Central memory CD8-positive, alpha-beta T cell (primary cell): ENCODE results near the gene DNAH7.
"Not testable (repeated sequence)": the region's sequence is repeated elsewhere in the genome, so short reads cannot be mapped to it uniquely, and the experiment has no call there.

Experiments used
- ATAC-seq: fragments of 150-1000 bp; cut with Tn5 transposase; replicated peaks from 2 replicates; pipeline ENCODE4 v1.10.0; 2022; ENCODE audit warnings: mild to moderate bottlenecking, moderate FRiP score, moderate number of reproducible peaks; ENCODE audit not compliant: poor library complexity, severe bottlenecking; ENCODE audit errors: extremely low read depth
- DNase-seq, 2 donors: peaks; one replicate each; pipeline ENCODE4 v3.0.0; 2021; ENCODE audit warnings: low spot score in 2 of 2
- H3K27ac Mint-ChIP-seq: one replicate; pipeline ENCODE4 v1.8.0; 2022; ENCODE audit warnings: low read depth, mild to moderate bottlenecking, moderate library complexity, mixed read lengths
- H3K27me3 Mint-ChIP-seq: one replicate; pipeline ENCODE4 v1.8.0; 2022; ENCODE audit warnings: mixed read lengths
- H3K36me3 Mint-ChIP-seq: one replicate; pipeline ENCODE4 v1.8.0; 2022; ENCODE audit warnings: mild to moderate bottlenecking, moderate library complexity, mixed read lengths; ENCODE audit not compliant: insufficient read depth
- H3K4me1 Mint-ChIP-seq: one replicate; pipeline ENCODE4 v1.8.0; 2022; ENCODE audit warnings: mixed read lengths
- H3K4me3 Mint-ChIP-seq: one replicate; pipeline ENCODE4 v1.8.0; 2022; ENCODE audit warnings: mild to moderate bottlenecking, moderate library complexity, mixed read lengths
- H3K9me3 Mint-ChIP-seq: one replicate; pipeline ENCODE4 v1.8.0; 2022; ENCODE audit warnings: mixed read lengths

Gene DNAH7

DNA sequence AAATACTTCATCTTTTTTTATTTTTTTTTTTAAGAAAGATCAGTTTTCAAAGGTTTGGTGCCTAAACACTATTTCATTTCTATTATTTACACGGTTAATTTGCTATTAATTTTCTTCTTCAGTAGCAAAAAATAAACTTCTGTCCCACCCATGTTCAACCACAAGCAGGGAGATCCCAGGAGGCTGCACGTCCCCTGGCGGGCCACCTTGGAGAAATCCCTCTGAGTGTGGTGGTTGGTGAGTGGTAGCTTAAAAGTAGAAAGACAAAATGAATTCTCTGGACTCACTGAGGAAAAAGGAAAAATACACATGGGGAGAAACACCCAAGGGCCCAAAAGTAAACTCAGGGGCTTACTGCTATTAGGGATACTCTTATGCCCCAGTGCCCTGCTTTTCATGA is 143.5 kb downstream of the DNAH7 start:
- no peak for ATAC-seq
- H3K36me3 Mint-ChIP-seq = no peaks in the 10 kb centered on the region

DNA sequence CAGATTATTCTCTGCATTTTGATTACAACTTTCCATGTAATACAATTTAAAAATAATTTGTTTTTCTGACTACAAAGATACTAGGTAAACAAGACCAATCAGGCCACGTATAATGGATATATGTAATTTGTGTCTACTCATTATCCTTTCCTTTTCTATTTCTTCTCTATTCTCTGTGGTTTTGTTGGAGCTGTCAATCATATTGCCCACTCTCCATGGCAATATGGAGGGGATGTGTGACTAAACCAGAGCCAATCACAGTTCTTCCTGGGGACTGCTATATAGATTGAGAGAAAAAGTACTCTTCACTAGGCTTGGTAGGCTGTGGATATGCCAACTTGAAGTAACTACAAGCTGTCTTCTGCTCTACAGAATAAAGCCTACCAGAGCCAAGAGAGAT is 144.7 kb downstream of the DNAH7 start:
- no peaks in the 10 kb centered on the region for H3K36me3 Mint-ChIP-seq
- peaks cover 7% of the 10 kb centered on the region for H3K27me3 Mint-ChIP-seq
- H3K4me1 Mint-ChIP-seq = no peaks in the 10 kb centered on the region
- no peak overlapping the region for H3K27ac Mint-ChIP-seq
- ATAC-seq (no peak), DNase-seq (no peak)
- H3K4me3 Mint-ChIP-seq = no peak overlapping the region
- H3K9me3 Mint-ChIP-seq = no peaks in the 10 kb centered on the region

More for the DNA sequence above, 143.5 kb downstream of the DNAH7 start:
- DNase-seq = no peak
- H3K27ac Mint-ChIP-seq = no peak overlapping the region
- H3K4me3 Mint-ChIP-seq = no peak overlapping the region
- H3K27me3 Mint-ChIP-seq = peaks cover 12% of the 10 kb centered on the region
- no peaks in the 10 kb centered on the region for H3K9me3 Mint-ChIP-seq
- H3K4me1 Mint-ChIP-seq = no peaks in the 10 kb centered on the region

DNA sequence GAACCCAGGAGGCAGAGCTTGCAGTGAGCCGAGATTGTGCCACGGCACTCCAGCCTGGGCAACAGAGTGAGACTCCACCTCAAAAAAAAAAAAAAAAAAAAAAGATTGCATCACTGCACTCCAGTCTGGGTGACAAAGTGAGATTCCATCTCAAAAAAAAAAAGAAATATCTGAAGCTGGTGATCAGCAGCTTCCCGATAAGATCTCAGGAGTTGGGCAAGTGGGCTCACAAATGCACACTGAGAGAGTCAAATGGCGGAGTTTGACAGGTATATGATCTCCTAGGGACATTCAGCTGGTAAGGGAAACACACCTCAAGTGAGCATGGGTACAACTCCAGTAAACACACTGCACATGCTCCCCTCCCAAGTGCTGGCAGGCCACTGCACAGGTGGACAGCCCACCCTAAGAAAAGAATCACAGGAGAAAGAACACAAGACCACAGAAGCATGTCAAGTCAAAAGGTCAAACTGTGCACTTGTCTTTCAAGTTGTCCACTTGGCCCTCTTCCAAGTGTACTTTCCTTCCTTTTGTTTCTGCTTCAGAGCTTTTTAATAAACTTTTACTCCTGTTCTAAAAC is 151.5 kb downstream of the DNAH7 start:
- ATAC-seq, H3K4me1 Mint-ChIP-seq, H3K27ac Mint-ChIP-seq, H3K4me3 Mint-ChIP-seq, DNase-seq, H3K9me3 Mint-ChIP-seq, H3K36me3 Mint-ChIP-seq: not testable (repeated sequence)
- H3K27me3 Mint-ChIP-seq = peaks cover 18% of the 10 kb centered on the region

DNA sequence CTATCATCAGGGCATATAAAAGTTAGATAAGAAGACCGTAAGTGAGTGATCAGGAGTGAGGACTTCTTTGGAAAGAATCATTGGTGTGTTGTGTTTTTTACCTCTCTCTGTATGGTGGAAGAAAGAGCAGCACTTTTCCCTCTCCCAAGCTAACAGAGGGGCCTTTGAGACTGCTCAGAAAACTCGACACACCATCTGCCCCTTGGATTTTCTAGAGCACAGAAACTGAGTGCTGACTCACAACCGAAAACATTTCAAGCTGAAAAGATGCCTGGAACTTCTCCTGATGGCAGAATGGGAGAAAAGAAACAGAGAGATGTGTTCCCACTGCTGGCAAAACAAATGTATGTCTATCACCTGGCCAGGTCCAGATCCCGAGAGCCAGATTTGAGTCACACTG is 156.6 kb downstream of the DNAH7 start:
- Mint-ChIP-seq H3K4me1 (no peaks in the 10 kb centered on the region), H3K4me3 (no peak overlapping the region), H3K36me3 (no peaks in the 10 kb centered on the region), H3K9me3 (no peaks in the 10 kb centered on the region), H3K27me3 (peaks cover 25% of the 10 kb centered on the region), H3K27ac (no peak overlapping the region)
- no peak for ATAC-seq
- no peak for DNase-seq

DNA sequence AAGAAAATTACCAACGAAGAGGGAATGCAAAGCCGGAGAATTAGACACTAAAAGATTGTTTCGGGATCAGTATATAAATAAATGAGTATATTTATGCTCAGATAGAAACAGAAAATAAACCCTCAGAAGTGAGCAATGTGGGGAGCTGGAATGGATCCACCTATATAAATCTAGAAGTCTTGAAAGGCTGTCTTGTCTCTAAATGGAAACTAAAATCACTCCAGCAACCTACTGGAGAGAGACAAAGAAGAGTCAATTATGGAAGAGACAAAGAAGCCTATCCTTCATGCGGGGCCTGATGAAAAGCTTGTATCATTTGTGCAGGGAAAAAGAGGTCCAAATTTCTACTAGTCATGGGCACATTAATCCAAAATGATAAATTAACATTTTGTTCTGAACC is 158.1 kb downstream of the DNAH7 start:
- no peak for DNase-seq
- Mint-ChIP-seq H3K4me1 (no peaks in the 10 kb centered on the region), H3K9me3 (no peaks in the 10 kb centered on the region), H3K4me3 (no peak overlapping the region), H3K27me3 (peaks cover 25% of the 10 kb centered on the region), H3K36me3 (no peaks in the 10 kb centered on the region), H3K27ac (no peak overlapping the region)
- ATAC-seq = no peak

DNA sequence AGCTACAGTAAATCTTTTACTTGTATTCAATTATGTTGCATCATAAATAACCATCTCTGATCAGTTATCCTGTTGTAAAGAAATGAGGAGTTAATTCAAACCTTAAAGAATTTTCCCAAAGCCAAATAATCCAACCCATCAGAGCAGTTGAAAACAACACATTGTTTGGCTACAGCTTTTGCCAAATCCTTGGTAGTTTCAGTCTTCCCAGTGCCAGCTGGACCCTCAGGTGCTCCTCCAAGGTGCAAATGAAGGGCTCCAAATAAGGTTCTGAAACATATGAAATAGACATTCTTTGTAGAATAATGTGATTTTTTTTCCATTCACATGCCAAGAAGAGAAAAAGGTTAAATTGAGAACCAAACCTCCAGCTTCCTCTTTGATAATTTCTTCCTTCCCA is 158.7 kb downstream of the DNAH7 start:
- no peak for ATAC-seq
- Mint-ChIP-seq H3K36me3 (no peaks in the 10 kb centered on the region), H3K4me1 (no peaks in the 10 kb centered on the region), H3K9me3 (no peaks in the 10 kb centered on the region), H3K27ac (no peak overlapping the region), H3K4me3 (no peak overlapping the region), H3K27me3 (peaks cover 32% of the 10 kb centered on the region)
- DNase-seq = no peak

DNA sequence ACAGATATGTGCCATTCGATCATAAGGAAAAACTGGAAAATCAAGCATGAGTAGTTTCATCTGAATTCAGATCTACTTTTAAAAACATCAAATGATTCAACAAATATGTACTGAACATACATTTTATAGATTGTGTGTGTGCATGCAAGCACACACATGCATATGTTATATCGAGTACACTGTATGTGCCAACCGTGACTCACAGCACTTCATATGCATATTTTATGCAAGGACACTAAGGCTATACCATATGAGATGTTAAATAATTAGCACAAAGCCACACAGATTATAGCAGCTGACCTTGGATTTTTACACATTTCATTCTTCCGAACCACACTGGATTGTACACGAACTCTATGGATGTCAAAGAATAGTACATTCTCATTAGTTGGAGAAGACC is 161.2 kb downstream of the DNAH7 start:
- no peak overlapping the region for H3K27ac Mint-ChIP-seq
- DNase-seq (no peak), ATAC-seq (no peak)
- H3K9me3 Mint-ChIP-seq = no peaks in the 10 kb centered on the region
- no peak overlapping the region for H3K4me3 Mint-ChIP-seq
- H3K27me3 Mint-ChIP-seq = peaks cover 28% of the 10 kb centered on the region
- H3K36me3 Mint-ChIP-seq = no peaks in the 10 kb centered on the region
- H3K4me1 Mint-ChIP-seq = no peaks in the 10 kb centered on the region

DNA sequence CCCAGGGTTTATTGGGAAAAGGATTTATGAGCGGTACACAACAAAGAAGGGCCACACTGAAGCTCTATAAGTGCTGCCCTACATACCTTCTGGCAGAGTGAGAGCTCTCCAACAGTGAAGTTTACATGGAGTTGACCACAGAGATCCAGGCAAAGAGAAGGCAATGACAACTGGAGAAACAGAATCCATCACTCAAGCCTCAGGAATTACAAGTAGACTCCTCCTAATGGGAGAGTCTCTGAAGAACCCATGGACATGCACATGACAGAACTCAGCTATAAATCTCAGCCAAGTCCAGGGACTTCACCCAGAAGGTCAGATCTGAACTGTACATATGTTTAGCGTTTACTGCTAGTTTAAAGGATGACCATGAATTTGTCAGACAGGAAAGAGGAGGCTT is 164.7 kb downstream of the DNAH7 start:
- Mint-ChIP-seq H3K4me3 (no peak overlapping the region), H3K9me3 (no peaks in the 10 kb centered on the region), H3K4me1 (no peaks in the 10 kb centered on the region), H3K27me3 (peaks cover 32% of the 10 kb centered on the region), H3K27ac (no peak overlapping the region), H3K36me3 (no peaks in the 10 kb centered on the region)
- DNase-seq (no peak), ATAC-seq (no peak)

DNA sequence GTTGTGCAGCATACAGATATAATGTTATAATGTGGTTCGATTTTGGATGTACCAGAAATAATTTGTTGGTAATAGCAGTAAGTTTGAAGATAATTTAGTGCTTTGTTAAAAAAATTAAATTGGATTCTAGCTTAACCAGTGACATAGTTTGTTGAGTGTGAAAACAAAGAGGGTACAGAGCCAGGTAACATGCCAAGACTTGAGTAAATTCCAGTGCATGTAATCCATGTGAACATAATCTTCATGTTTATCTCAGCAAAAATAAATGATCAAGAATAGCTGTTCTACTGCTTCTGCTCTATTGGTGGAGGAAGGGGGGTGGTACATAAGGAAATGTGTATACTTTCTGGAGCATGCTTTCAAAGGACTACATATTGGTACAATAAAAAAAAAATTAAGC is 165.8 kb downstream of the DNAH7 start:
- DNase-seq = no peak
- no peaks in the 10 kb centered on the region for H3K9me3 Mint-ChIP-seq
- H3K27me3 Mint-ChIP-seq = peaks cover 29% of the 10 kb centered on the region
- H3K4me3 Mint-ChIP-seq = no peak overlapping the region
- ATAC-seq = no peak
- H3K27ac Mint-ChIP-seq = no peak overlapping the region
- H3K36me3 Mint-ChIP-seq = no peaks in the 10 kb centered on the region
- H3K4me1 Mint-ChIP-seq = no peaks in the 10 kb centered on the region

DNA sequence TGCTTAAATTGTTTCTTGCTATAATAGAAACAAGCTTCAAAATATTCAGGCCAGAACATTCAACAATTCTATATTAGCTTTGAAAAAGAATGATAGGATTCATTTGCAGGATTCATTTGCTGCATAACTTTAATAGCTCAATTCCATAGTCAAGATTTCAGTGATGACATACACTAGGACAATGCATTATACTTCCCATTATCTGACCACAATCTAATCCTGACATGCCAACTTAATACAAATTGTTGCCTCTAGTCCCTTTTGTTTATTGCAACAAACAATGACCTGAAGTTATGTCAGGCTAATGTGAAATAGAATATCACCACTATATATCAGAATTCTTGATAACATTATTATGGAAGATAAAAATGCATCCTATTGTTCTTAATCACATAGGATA is 169.4 kb downstream of the DNAH7 start:
- Mint-ChIP-seq H3K4me3 (no peak overlapping the region), H3K27ac (no peak overlapping the region), H3K27me3 (peaks cover 25% of the 10 kb centered on the region), H3K36me3 (no peaks in the 10 kb centered on the region), H3K9me3 (no peaks in the 10 kb centered on the region), H3K4me1 (no peaks in the 10 kb centered on the region)
- DNase-seq (no peak), ATAC-seq (no peak)

DNA sequence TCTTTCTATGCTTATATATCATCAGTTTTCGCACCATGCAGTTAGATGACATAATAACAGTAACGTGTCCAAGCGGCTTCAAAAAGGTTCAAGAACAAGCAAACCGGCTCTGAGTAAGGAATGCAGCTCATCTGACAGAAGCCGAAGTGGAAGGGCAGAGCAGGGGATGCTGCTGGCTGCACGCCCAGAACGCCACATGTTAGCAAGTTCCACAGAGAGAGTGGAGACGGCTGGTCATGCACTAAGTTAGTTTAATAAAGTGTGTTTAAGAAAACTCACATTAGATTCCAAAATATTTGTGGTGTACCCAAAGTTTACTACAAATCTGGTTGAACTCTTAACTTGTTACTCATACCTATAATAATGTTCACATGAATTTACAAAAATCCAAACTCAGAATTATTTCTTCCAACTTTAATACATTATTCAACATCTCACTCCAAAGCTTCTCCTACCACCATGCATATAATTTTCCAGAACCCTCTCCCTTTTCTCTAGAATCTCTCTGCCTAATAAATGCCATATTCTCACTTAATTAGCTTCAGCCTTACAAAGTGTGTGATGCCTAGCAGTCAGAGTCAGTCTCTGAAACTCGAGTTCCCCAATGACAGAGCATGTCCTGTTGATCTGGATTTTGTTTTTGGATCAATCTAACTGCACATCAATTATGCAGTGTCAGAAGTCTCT is 170.0 kb downstream of the DNAH7 start:
- DNase-seq (no peak), ATAC-seq (no peak)
- no peaks in the 10 kb centered on the region for H3K4me1 Mint-ChIP-seq
- H3K4me3 Mint-ChIP-seq = no peak overlapping the region
- H3K27me3 Mint-ChIP-seq = peaks cover 25% of the 10 kb centered on the region
- H3K9me3 Mint-ChIP-seq = no peaks in the 10 kb centered on the region
- H3K27ac Mint-ChIP-seq = no peak overlapping the region
- H3K36me3 Mint-ChIP-seq = no peaks in the 10 kb centered on the region

DNA sequence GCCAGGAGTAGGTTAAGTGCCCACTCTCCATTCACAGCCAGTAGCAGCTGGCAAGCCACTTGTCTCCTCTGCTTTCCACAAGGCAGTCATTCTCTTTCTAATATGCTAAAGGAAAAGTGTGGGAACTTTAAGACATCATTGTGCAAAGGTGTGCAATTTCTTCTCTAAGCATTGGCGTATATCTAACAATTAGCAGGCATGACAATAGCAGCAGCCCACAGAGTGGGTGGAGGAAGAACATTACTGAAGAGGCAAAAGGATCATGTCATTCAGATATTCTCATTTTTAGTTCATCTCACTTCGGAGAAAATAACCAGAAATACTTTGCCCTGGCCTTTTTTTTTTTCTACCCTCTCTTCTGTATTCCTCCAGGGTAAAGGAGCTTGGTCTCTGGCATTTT is 177.6 kb downstream of the DNAH7 start:
- no peaks in the 10 kb centered on the region for H3K4me1 Mint-ChIP-seq
- no peaks in the 10 kb centered on the region for H3K36me3 Mint-ChIP-seq
- H3K27me3 Mint-ChIP-seq = peaks cover 14% of the 10 kb centered on the region
- no peak overlapping the region for H3K27ac Mint-ChIP-seq
- no peaks in the 10 kb centered on the region for H3K9me3 Mint-ChIP-seq
- ATAC-seq (no peak), DNase-seq (no peak)
- no peak overlapping the region for H3K4me3 Mint-ChIP-seq

DNA sequence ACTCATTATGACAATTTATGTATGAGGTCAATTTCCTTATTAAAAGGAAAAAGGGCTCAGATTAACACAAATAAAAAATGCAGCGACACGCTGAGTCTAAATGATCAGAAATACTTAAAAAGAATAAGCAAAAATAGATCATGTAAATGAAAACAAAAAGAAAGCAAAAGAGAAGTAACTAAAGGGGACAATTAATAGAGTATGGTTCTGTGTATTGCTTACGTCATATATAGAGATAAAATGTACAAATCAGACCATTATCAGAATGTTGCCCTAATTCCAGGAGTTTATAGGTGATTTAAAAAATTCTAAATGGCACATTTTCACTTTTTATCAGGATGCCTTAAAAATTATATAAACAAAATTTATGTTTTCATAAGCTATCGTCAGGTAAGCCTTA is 189.5 kb downstream of the DNAH7 start:
- DNase-seq = no peak
- Mint-ChIP-seq H3K9me3 (no peaks in the 10 kb centered on the region), H3K27ac (no peak overlapping the region), H3K36me3 (peaks cover 2% of the 10 kb centered on the region), H3K27me3 (peaks cover 32% of the 10 kb centered on the region), H3K4me3 (no peak overlapping the region), H3K4me1 (no peaks in the 10 kb centered on the region)
- no peak for ATAC-seq
